Spleen (tissue), 11 donors: ENCODE data around the gene DPM3. TPM values are rescaled to one million over a fixed set of nuclear protein-coding genes. Genes with fewer than 3 reads are reported as not detected.

Experiments
- DNase-seq: peaks from one replicate; pipeline ENCODE4 v3.0.0-alpha.2; 2020
- H3K27ac ChIP-seq, 8 donors: fragments of 200-600 bp; sonication (generic) in 7 of 8; 1 replicate in 4 of 8; 2 replicates in 4 of 8; pipeline versions ENCODE4 v1.5.0 to v1.8.0; 2016 to 2021; ENCODE audit warnings: inconsistent platforms in 4 of 8, mild to moderate bottlenecking in 4 of 8, moderate library complexity in 1 of 8
- H3K27me3 ChIP-seq, 7 donors: fragments of 200-600 bp; sonication (generic) in 6 of 7; replicated peaks in 1 of 7; 1 replicate in 4 of 7; 2 replicates in 3 of 7; pipeline versions ENCODE4 v1.5.0 to v1.8.0; 2016 to 2021; ENCODE audit warnings: inconsistent platforms in 3 of 7, mild to moderate bottlenecking in 1 of 7
- H3K36me3 ChIP-seq, 6 donors: fragments of 200-600 bp; sonication (generic) in 5 of 6; 1 replicate in 4 of 6; 2 replicates in 2 of 6; pipeline versions ENCODE4 v1.5.0 to v1.8.0; 2016 to 2021; ENCODE audit warnings: inconsistent platforms in 2 of 6
- H3K4me1 ChIP-seq, 6 donors: fragments of 200-600 bp; sonication (generic) in 5 of 6; 1 replicate in 3 of 6; 2 replicates in 3 of 6; pipeline versions ENCODE4 v1.5.0 to v1.8.0; 2016 to 2021; ENCODE audit warnings: inconsistent platforms in 3 of 6
- H3K4me3 ChIP-seq, 8 donors: fragments of 200-600 bp; sonication (generic) in 7 of 8; 1 replicate in 4 of 8; 2 replicates in 4 of 8; pipeline versions ENCODE4 v1.5.0 to v1.8.0; 2016 to 2021; ENCODE audit warnings: inconsistent platforms in 4 of 8, mild to moderate bottlenecking in 4 of 8, moderate library complexity in 2 of 8
- H3K9me3 ChIP-seq, 8 donors: fragments of 200-600 bp; sonication (generic) in 7 of 8; 1 replicate in 4 of 8; 2 replicates in 4 of 8; pipeline versions ENCODE4 v1.5.0 to v1.8.0; 2016 to 2021; ENCODE audit warnings: inconsistent platforms in 4 of 8
- POLR2A ChIP-seq, 3 donors: fragments of 450-650 bp; IDR thresholded peaks; one replicate each; pipeline ENCODE4 v1.5.1; 2017; ENCODE audit warnings: antibody characterized with exemption in 3 of 3, mild to moderate bottlenecking in 1 of 3
- POLR2AphosphoS5 ChIP-seq, 3 donors: sonication (generic); formaldehyde crosslinking; IDR thresholded peaks; one replicate each; pipeline ENCODE4 v1.5.1; 2017; ENCODE audit warnings: antibody characterized with exemption in 3 of 3
- WGBS, 5 donors: extraction: QIAGEN DNeasy Blood & Tissue Kit in 3 of 5; methylation state at CpG; one replicate each; pipeline versions ENCODE4 v1.1.5 to v1.1.7; 2013 to 2018; 5-methylcytosine and 5-hydroxymethylcytosine counted together
- intact Hi-C: fragments of 100-400 bp; cut with DNase I; formaldehyde crosslinking; loops from one replicate; pipeline ENCODE4 v1.15.0; 2023; ENCODE audit warnings: low total_unique reads
- polyA plus RNA-seq, 3 donors: library from polyadenylated mRNA; stranded (reverse); fragments of 200-250 nt; gene quantifications; one replicate each; pipeline ENCODE4 v1.2.1, GENCODE V29; 2013
- total RNA-seq, 7 donors: library from RNA; depleted of rRNA in 3 of 7; stranded (reverse); fragments of >200 nt in 3 of 7; fragmentation: NEBNext Ultra II Directional in 4 of 7; extraction: Animal tissue kit (Norgen Biotek cat#: 25700) in 4 of 7; gene quantifications; one replicate each; pipeline versions ENCODE4 v1.1.0 to v1.2.1, GENCODE V29; 2016 to 2021
- TF ChIP-seq, protein P1 (sequence below), 11 experiments: fragments of 200-600 bp in 7 of 11; fragments of 450-650 bp in 4 of 11; sonication (generic) in 4 of 11; IDR thresholded peaks in 8 of 11; conservative IDR thresholded peaks in 3 of 11; 1 replicate in 7 of 11; 2 replicates in 4 of 11; pipeline versions ENCODE4 v1.4.0 to v1.8.0; 2016 to 2021; ENCODE audit warnings: antibody characterized with exemption in 11 of 11, inconsistent platforms in 4 of 11, mild to moderate bottlenecking in 1 of 11
- donor health status: healthy with polysubstance abuse.
- donor health status: DM: no; HTN: no; CAD: no; lungs with moderate emphysema.
- donor health status: DM: no; HTN: no; CAD: no.
- donor health status: Bipolar disorder and iron deficiency.
- donor health status: healthy.
- donor health status: DM: no; HTN: no; CAD: no.
- donor health status: DM: yes; HTN: yes; CAD: no.

The DPM3 gene
- total and polyA plus RNA-seq, 10 donors = 25.0 to 262 (median 54.1) TPM

DNA sequence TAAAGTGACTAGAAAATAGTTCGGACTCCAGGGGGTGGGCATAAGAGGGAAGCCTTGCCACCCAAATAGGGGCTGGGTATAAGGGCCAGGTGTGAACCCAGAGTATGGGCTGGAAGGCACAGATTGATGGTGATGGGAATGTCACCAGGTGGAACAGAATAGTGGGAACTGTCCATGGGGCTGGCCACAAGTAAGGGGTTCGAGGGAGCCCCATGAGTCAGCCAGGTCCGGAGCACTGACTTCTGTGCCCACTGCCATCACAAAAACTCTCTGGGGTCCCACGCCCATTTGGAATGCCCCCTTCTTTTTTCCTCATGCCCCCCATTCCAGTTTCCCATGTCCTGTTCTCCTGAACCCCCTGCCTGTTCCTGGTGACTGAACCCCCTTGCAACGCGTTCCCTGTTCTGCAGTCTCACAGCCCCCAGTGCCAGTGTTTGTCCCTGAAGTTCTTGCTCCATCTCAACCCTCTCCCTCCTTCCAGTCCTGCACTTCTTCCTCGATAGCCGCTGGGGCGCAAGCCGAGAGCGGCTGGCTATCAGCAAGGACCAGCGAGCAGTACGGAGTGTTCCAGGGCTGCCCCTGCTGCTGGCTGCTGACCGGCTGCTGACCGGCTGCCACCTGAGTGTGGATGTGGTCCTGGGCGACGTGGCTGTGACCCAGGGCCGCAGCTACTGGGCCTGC lies 41.2 kb upstream of the DPM3 start:
- peaks cover 0 to 23% (median 0%) of the 10 kb centered on the region in 6 donors for H3K36me3 ChIP-seq
- TF ChIP-seq, protein P1, sequence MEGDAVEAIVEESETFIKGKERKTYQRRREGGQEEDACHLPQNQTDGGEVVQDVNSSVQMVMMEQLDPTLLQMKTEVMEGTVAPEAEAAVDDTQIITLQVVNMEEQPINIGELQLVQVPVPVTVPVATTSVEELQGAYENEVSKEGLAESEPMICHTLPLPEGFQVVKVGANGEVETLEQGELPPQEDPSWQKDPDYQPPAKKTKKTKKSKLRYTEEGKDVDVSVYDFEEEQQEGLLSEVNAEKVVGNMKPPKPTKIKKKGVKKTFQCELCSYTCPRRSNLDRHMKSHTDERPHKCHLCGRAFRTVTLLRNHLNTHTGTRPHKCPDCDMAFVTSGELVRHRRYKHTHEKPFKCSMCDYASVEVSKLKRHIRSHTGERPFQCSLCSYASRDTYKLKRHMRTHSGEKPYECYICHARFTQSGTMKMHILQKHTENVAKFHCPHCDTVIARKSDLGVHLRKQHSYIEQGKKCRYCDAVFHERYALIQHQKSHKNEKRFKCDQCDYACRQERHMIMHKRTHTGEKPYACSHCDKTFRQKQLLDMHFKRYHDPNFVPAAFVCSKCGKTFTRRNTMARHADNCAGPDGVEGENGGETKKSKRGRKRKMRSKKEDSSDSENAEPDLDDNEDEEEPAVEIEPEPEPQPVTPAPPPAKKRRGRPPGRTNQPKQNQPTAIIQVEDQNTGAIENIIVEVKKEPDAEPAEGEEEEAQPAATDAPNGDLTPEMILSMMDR (IDR thresholded peaks at IDR 0.05 in 8 of 11, conservative IDR thresholded peaks at IDR 0.05 in 3 of 11) = no peak
- no peak for TF ChIP-seq POLR2AphosphoS5 (IDR thresholded peaks at IDR 0.05)
- TF ChIP-seq POLR2A (IDR thresholded peaks at IDR 0.05) = no peak
- H3K27ac ChIP-seq = no peak overlapping the region
- H3K4me1 ChIP-seq = peaks cover 14 to 61% (median 36%) of the 10 kb centered on the region in 6 donors
- DNase-seq = no peak
- H3K27me3 ChIP-seq = no peaks in the 10 kb centered on the region
- WGBS, 5 donors = 92 to 97% (median 96%) methylated on average over 18 of the region's 18 CpGs
- no peak overlapping the region for H3K4me3 ChIP-seq
- no peaks in the 10 kb centered on the region for H3K9me3 ChIP-seq
- intact Hi-C loops = no loop called here

DNA sequence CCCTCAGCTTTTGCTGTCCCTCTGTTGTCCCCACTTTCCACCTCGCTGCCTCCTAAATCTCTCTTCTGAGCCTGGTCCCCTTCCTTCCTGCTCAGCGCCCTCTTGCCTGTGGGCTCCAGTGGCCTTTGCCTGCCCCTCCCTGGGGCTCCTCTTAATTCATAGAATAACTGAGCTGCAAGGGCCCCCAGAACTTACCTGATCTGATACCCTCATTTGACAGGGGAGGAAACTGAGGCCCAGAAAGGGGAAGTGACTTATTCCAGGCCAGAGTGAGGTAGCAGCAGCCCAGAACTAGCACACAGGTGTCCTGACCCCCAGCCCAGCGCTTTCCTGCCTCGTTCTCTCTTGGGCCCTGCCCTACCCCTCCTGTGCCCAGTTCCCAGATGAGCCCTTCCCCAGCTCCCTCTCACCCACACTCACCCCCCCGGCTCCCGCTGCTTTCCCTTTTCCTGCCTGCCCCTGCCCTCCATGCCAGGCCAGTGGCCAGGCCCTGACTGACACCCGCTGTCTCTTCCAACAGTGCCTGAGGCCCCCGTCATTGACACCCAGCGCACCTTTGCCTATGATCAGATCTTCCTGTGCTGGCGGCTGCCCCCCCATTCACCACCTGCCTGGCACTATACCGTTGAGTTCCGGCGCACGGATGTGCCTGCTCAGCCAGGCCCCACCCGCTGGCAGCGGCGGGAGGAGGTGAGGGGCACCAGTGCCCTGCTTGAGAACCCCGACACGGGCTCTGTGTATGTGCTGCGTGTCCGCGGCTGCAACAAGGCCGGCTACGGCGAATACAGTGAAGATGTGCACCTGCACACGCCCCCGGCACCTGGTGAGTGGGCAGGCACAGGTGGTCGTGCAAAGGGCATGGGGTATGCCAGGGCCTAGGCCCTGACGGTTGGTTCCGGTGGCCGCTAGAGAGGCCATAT lies 39.0 kb upstream of the DPM3 start:
- H3K27ac ChIP-seq = peak overlapping the region in 3 of 8 donors; percentile 50 to 69 (median 60)
- intact Hi-C loops = loop anchor here (10.0 kb wide), 1 partner anchor 45 kb away; no protein-coding TSS in a partner anchor

DNA sequence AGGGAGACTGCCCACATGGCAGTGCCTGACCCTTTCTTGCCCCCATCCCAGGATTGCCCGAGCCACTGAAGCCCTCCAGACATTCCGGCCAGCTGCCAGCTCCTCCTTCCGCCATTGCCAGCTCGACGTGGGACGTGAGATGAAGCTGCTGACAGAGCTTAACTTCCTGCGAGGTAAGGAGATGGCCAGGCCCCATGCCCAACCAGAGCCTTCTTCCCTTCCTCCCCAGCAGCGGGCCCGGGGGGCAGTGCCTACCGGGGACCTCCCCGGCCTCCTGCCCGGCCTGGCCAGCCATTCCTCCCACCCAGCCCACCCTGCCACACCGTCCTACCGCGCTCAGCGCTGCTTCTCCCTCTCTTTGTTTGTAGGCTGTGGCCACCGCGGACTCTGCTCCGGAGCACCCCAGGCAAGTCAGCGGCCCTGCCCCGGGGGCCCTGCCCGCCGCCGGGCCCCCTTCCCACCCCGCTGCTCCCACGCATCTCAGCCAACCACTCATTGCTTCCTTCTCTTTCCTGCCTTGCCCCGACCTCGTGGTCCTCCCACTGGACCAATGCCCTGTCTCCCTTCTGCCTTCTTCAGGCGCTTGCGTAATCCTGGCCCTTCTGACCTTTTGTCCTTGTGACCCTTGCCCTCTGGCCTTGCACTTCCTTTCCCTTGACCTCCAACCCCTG lies 38.2 kb upstream of the DPM3 start:
- peaks cover 0 to 23% (median 15%) of the 10 kb centered on the region in 7 donors for H3K27me3 ChIP-seq
- TF ChIP-seq POLR2AphosphoS5 (IDR thresholded peaks at IDR 0.05) = peak; percentile 13 to 72 (median 37)
- TF ChIP-seq, protein P1 (IDR thresholded peaks at IDR 0.05 in 8 of 11, conservative IDR thresholded peaks at IDR 0.05 in 3 of 11) = no peak
- no peak for TF ChIP-seq POLR2A (IDR thresholded peaks at IDR 0.05)
- peak overlapping the region in 4 of 8 donors; percentile 6 to 53 (median 10) for H3K4me3 ChIP-seq
- peak; percentile 70 for DNase-seq
- peaks cover 5 to 63% (median 34%) of the 10 kb centered on the region in 6 donors for H3K4me1 ChIP-seq
- peaks cover 0 to 23% (median 0%) of the 10 kb centered on the region in 6 donors for H3K36me3 ChIP-seq
- H3K27ac ChIP-seq = peak overlapping the region in 3 of 8 donors; percentile 50 to 69 (median 60)
- WGBS, 5 donors = 74 to 86% (median 80%) methylated on average over 23 to 30 of the region's 30 CpGs
- no peaks in the 10 kb centered on the region for H3K9me3 ChIP-seq
- intact Hi-C loops = loop anchor here (10.0 kb wide), 1 partner anchor 46 kb away; no protein-coding TSS in a partner anchor

More for the DNA sequence above, 39.0 kb upstream of the DPM3 start:
- Histone ChIP-seq H3K4me1 (peaks cover 5 to 63% (median 34%) of the 10 kb centered on the region in 6 donors), H3K9me3 (no peaks in the 10 kb centered on the region), H3K27me3 (peaks cover 0 to 15% (median 7%) of the 10 kb centered on the region in 7 donors), H3K4me3 (no peak overlapping the region), H3K36me3 (peaks cover 0 to 23% (median 0%) of the 10 kb centered on the region in 6 donors)
- peak; percentile 72 for DNase-seq
- TF ChIP-seq POLR2A (IDR thresholded peaks at IDR 0.05) = no peak
- 91 to 95% (median 92%) methylated on average over 31 of the region's 31 CpGs for WGBS, 5 donors

DNA sequence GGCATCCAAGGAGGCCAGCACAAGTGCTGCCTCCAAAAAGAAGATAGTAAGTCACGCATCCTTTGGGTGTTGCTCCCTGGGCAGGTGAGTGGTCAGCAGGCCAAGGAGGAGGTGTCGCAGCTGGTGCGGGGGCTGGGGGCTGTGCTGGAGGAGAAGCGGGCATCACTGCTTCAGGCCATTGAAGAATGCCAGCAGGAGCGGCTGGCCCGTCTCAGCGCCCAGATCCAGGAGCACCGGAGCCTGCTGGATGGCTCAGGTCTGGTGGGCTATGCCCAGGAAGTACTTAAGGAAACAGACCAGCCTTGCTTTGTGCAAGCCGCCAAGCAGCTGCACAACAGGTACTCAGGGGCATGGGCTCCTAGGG lies 37.6 kb upstream of the DPM3 start:
- intact Hi-C loops = loop anchor here (10.0 kb wide), 1 partner anchor 47 kb away; no protein-coding TSS in a partner anchor
- Histone ChIP-seq H3K4me3 (peak overlapping the region in 4 of 8 donors; percentile 6 to 53 (median 10)), H3K27ac (peak overlapping the region in 3 of 8 donors; percentile 50 to 69 (median 60)), H3K4me1 (peaks cover 5 to 66% (median 35%) of the 10 kb centered on the region in 6 donors), H3K36me3 (peaks cover 0 to 23% (median 0%) of the 10 kb centered on the region in 6 donors), H3K9me3 (no peaks in the 10 kb centered on the region), H3K27me3 (peaks cover 0 to 25% (median 15%) of the 10 kb centered on the region in 7 donors)
- TF ChIP-seq, protein P1 (IDR thresholded peaks at IDR 0.05 in 8 of 11, conservative IDR thresholded peaks at IDR 0.05 in 3 of 11) = no peak
- no peak for TF ChIP-seq POLR2AphosphoS5 (IDR thresholded peaks at IDR 0.05)
- TF ChIP-seq POLR2A (IDR thresholded peaks at IDR 0.05) = no peak
- WGBS, 5 donors = 92 to 97% (median 96%) methylated on average over 9 of the region's 9 CpGs
- DNase-seq = peak; percentile 72
